Endothelial cell (in vitro differentiated cells): ENCODE results near the gene ANKRD9. TPM values are rescaled to one million over a fixed set of nuclear protein-coding genes. Genes with fewer than 3 reads are reported as not detected.
"Not testable (repeated sequence)": the region's sequence is repeated elsewhere in the genome, so short reads cannot be mapped to it uniquely, and the experiment has no call there.

ENCODE experiments used
- DNase-seq: peaks from one replicate; pipeline ENCODE4 v3.0.0; 2021; ENCODE audit warnings: low spot score
- H3K27ac Mint-ChIP-seq: one replicate; pipeline ENCODE4 v1.8.0; 2021; ENCODE audit warnings: mixed read lengths, inconsistent platforms; ENCODE audit not compliant: unreplicated experiment
- H3K27me3 Mint-ChIP-seq: one replicate; pipeline ENCODE4 v1.8.0; 2021; ENCODE audit warnings: mild to moderate bottlenecking, moderate library complexity, mixed read lengths, inconsistent platforms; ENCODE audit not compliant: unreplicated experiment
- H3K36me3 Mint-ChIP-seq: one replicate; pipeline ENCODE4 v1.8.0; 2021; ENCODE audit warnings: mild to moderate bottlenecking, low read depth, mixed read lengths, inconsistent platforms; ENCODE audit not compliant: unreplicated experiment
- H3K4me1 Mint-ChIP-seq: one replicate; pipeline ENCODE4 v1.8.0; 2021; ENCODE audit warnings: mild to moderate bottlenecking, mixed read lengths, inconsistent platforms; ENCODE audit not compliant: unreplicated experiment
- H3K4me3 Mint-ChIP-seq: one replicate; pipeline ENCODE4 v1.8.0; 2021; ENCODE audit warnings: mild to moderate bottlenecking, mixed read lengths, inconsistent platforms; ENCODE audit not compliant: unreplicated experiment
- H3K9me3 Mint-ChIP-seq: one replicate; pipeline ENCODE4 v1.8.0; 2021; ENCODE audit warnings: mixed read lengths, inconsistent platforms; ENCODE audit not compliant: unreplicated experiment
- CTCF ChIP-seq: fragments of 200-600 bp; sonication (generic); IDR thresholded peaks from one replicate; pipeline ENCODE4 v1.5.0; 2021; ENCODE audit warnings: antibody characterized with exemption; ENCODE audit not compliant: unreplicated experiment
- total RNA-seq: library from RNA; stranded (reverse); fragmentation: NEBNext Ultra II Directional; extraction: Animal tissue kit (Norgen Biotek cat#: 25700); gene quantifications from one replicate; pipeline ENCODE4 v1.2.1, GENCODE V29; 2021; ENCODE audit not compliant: unreplicated experiment

Gene ANKRD9
- total RNA-seq, 1 donor from 2014 or later: 9.4 TPM

- peak; percentile 98 for TF ChIP-seq CTCF
- peak overlapping the region; percentile 85 for H3K4me3 Mint-ChIP-seq
- no peaks in the 10 kb centered on the region for H3K36me3 Mint-ChIP-seq
- peaks cover 9% of the 10 kb centered on the region for H3K27me3 Mint-ChIP-seq
- no peaks in the 10 kb centered on the region for H3K9me3 Mint-ChIP-seq
- peaks cover 10% of the 10 kb centered on the region for H3K4me1 Mint-ChIP-seq
- peak; percentile 100 for DNase-seq
- peak overlapping the region; percentile 45 for H3K27ac Mint-ChIP-seq
Observed at GRCh38 chr14:102524451-102525218, 15.1 kb upstream of the ANKRD9 start.

GRCh38 chr14:102523569-102524450 is 14.2 kb upstream of the ANKRD9 start:
- Mint-ChIP-seq H3K36me3 (no peaks in the 10 kb centered on the region), H3K27ac (no peak overlapping the region), H3K4me1 (peaks cover 10% of the 10 kb centered on the region), H3K27me3 (peaks cover 9% of the 10 kb centered on the region), H3K4me3 (no peak overlapping the region), H3K9me3 (no peaks in the 10 kb centered on the region)
- TF ChIP-seq CTCF: no peak
- no peak for DNase-seq

- DNase-seq: no peak
- Mint-ChIP-seq H3K9me3 (no peaks in the 10 kb centered on the region), H3K27ac (no peak overlapping the region), H3K4me1 (peaks cover 10% of the 10 kb centered on the region), H3K27me3 (peaks cover 13% of the 10 kb centered on the region), H3K4me3 (no peak overlapping the region), H3K36me3 (no peaks in the 10 kb centered on the region)
- TF ChIP-seq CTCF: no peak
Observed at GRCh38 chr14:102523200-102523568, 13.6 kb upstream of the ANKRD9 start.

- not testable (repeated sequence) for H3K36me3 Mint-ChIP-seq, DNase-seq, H3K4me3 Mint-ChIP-seq, H3K4me1 Mint-ChIP-seq, H3K9me3 Mint-ChIP-seq, H3K27ac Mint-ChIP-seq
- H3K27me3 Mint-ChIP-seq: peaks cover 17% of the 10 kb centered on the region
Observed at GRCh38 chr14:102519709-102520108, 10.1 kb upstream of the ANKRD9 start.

GRCh38 chr14:102518063-102518648 is 8.6 kb upstream of the ANKRD9 start:
- TF ChIP-seq CTCF: no peak
- Mint-ChIP-seq H3K9me3 (no peaks in the 10 kb centered on the region), H3K36me3 (peaks cover 3% of the 10 kb centered on the region), H3K27ac (no peak overlapping the region), H3K27me3 (peaks cover 18% of the 10 kb centered on the region), H3K4me1 (peaks cover 7% of the 10 kb centered on the region), H3K4me3 (no peak overlapping the region)
- no peak for DNase-seq
